Upper lobe of left lung (tissue), 4 donors: Measurements from ENCODE around the gene NCOA6.

Experiments
- CTCF ChIP-seq, 6 experiments: fragments of 450-650 bp in 4 of 6; fragments of 200-600 bp in 2 of 6; sonication (generic) in 2 of 6; IDR thresholded peaks; one replicate each; pipeline ENCODE4 v1.5.1; 2016 to 2019; ENCODE audit warnings: antibody characterized with exemption in 6 of 6
- EP300 ChIP-seq, 4 donors: sonication (generic); formaldehyde crosslinking; IDR thresholded peaks; one replicate each; pipeline ENCODE4 v1.5.1; 2017; ENCODE audit warnings: antibody characterized with exemption in 4 of 4, control low read depth in 2 of 4
- POLR2A ChIP-seq, 4 donors: fragments of 450-650 bp; IDR thresholded peaks; one replicate each; pipeline ENCODE4 v1.5.1; 2016 to 2017; ENCODE audit warnings: antibody characterized with exemption in 4 of 4, mild to moderate bottlenecking in 2 of 4
- POLR2AphosphoS5 ChIP-seq, 2 donors: sonication (generic); formaldehyde crosslinking; IDR thresholded peaks; one replicate each; pipeline ENCODE4 v1.5.1; 2017; ENCODE audit warnings: antibody characterized with exemption in 2 of 2

GRCh38 chr20:34781220-34781619 lies 44.2 kb downstream of the NCOA6 start:
- TF ChIP-seq CTCF (IDR thresholded peaks at IDR 0.05) (no peak), POLR2A (IDR thresholded peaks at IDR 0.05) (no peak), EP300 (IDR thresholded peaks at IDR 0.05) (no peak), POLR2AphosphoS5 (IDR thresholded peaks at IDR 0.05) (no peak)
